Ureter (tissue), 1 donor: ENCODE data around the gene PPM1B. TPM values are rescaled to one million over a fixed set of nuclear protein-coding genes. Genes with fewer than 3 reads are reported as not detected.
"Not testable (repeated sequence)": the region's sequence is repeated elsewhere in the genome, so short reads cannot be mapped to it uniquely, and the experiment has no call there.

Experiments
- DNase-seq: peaks from one replicate; pipeline ENCODE4 v3.0.0-alpha.2; 2020; ENCODE audit warnings: low spot score
- total RNA-seq: library from RNA; stranded (reverse); gene quantifications from one replicate; pipeline ENCODE4 v1.2.4, GENCODE V29; 2023
- donor health status: DM: yes; HTN: yes; CAD: no.

PPM1B gene
- 54.8 TPM for total RNA-seq

DNA sequence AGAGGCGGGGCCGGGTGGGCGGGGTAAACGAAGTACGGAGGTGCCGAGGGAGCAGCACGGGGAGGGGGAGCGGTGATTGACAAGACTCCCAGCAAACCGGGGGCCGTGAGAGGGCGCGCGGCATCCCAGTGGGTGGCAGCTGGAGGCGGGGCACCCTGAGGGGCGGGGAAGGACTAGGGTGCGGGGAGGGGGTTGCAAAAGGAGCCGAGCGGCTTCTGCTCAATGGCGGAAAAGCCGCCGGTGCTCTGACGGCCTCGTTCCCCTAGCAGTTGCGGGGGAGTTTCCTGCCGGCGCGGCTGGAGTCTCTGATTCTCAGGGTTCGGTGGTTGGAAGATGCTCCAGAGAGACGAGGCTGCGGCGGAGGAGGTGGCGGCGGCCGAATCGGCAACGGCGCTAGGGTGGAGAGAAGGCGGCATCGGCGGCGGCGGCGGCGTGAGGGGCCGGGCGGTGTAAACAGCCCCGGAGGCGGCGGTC, at the start of gene PPM1B:
Gene PPM1B, plus strand, starts transcription at position 195 of the 474 bp plus-strand sequence. CDS start 32,325 bp downstream, outside the sequence.
- no peak for DNase-seq

DNA sequence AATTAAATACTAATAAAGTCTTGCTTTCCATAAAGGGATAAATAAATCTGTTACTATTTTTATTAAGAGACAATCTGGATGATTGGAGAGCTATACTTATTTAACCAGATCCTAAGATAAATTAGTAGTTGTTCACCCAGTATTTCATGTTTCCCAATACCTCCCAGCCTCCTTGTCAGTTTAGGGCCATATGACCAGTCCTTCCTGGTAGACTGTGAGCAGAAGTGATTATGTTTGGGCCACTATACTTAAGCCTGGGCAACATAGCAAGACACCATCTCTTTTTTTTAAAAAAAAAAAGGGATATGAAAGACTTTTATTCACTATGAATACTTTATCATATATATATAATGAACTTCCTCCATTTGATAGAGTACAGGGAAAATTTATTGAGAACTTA, 48.8 kb upstream of the PPM1B start:
- DNase-seq, result no peak

DNA sequence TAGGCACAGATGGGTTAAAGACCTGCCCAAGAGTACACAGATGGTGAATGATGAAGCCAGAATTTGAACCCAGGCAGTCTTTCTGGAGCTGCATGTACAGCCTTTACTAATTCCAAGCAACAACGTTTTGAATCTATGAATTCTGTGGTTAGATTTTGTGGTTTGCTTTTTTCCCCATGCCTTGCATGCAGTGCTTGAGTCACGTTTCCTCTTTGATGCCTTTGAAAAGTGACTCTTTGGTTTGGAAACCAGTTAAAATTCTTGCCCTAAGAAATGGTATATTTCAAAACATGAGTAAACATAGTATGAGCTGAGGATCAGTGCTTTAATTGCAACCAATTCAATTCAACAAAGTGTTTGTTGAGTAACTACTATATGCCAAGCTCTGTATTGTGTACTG, 48.2 kb upstream of the PPM1B start:
- no peak for DNase-seq

DNA sequence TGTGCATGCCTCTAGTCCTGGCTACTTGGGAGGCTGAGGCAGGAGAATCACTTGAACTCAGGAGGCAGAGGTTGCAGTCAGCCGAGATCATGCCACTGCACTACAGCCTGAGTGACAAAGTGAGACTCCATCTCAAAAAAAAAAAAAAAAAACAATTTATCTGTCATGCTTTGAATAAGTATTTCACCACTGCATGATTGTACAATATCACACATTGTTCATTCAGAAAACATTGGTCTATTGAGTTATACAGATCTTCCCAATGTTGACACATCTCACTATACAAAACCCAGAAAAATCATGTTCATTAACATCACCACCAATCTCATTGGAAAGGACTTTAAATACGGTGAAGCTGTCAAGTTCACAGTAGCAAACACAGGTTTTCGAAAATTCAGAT, 46.8 kb upstream of the PPM1B start:
- DNase-seq, result no peak

DNA sequence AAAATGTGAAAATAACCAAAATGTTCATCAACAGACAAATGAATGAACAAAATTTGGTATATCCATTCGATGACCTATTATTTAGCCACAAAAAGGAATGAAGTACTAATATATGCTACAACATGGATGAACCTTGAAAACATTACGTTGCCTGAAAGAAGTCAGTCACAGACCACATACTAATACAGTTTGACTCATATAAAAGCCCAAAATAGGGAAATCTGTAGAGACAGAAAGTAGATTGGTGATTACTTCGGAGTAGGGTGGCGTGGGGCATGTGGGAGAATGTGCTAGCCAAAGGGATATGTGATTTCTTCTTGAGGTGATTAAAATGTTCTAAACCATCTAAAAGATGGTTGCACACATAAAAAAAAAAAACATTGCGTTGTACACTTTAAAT, 44.2 kb upstream of the PPM1B start:
- no peak for DNase-seq

DNA sequence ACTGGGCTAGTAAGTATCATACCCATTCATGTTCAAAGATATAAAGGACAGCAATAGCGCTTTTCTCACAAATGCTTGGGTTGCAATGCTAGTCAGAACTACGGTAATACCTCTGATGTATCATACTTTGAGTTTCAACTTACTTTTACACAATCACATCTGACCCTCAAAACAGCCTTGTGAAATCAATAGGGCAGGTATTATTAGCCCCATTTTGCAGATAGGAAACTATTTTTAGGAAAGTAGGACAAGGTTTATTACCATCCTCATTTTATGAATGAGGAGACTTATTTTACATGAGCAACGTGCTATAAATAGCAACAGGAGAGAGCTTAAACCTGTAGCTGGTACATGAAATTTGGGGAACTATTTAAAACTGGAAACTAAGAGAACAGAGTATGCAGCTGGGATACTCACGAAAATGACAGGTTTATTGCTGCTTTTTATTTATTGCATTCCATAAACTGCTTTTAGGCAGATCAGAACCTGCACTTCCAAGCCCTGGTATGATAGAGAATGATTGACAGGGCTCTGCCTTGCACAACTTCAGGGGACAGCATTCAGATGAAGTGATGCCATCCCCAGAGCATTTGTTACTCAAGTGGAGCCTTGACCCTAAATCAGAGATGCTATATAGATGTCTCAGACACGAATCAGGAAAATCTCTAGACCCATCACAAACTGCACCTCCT, 42.4 kb upstream of the PPM1B start:
- DNase-seq, result no peak

DNA sequence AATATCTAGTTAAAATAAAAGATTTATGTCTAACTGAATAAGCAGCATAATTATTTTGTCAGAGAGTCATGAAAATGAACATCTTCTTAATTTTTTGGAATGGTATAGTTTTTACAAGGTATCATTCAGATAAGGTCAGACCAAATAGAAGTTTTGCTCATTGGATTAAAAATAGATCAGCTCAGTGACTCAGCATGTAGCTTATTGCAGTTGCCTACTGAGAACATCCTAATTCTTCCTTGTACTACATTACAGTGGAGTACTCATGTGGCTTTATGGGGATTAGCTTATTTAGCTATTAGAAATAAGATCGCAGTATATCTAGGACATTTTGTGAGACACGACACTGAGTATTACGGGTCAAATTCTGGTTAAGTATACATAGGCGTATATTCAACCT, 38.2 kb upstream of the PPM1B start:
- DNase-seq, result no peak

DNA sequence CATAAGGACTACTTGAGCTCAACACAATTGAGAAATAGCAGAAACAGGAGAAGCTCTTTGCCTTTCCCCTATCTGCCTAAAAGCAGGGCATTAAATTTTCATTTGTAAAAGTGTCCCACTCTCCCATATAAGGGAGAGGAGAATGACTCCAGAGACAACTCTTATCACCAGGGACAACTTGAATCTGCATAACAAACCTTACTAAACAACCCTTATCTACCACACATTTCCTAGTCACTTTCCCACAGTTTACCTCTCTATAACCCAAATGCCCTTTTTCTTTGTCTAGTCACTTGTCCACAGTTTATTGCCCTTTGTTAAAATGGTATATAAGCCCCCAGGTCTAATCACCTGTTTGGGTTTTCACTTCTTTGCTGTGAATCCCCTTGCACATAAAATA, 37.5 kb upstream of the PPM1B start:
- DNase-seq, result no peak

DNA sequence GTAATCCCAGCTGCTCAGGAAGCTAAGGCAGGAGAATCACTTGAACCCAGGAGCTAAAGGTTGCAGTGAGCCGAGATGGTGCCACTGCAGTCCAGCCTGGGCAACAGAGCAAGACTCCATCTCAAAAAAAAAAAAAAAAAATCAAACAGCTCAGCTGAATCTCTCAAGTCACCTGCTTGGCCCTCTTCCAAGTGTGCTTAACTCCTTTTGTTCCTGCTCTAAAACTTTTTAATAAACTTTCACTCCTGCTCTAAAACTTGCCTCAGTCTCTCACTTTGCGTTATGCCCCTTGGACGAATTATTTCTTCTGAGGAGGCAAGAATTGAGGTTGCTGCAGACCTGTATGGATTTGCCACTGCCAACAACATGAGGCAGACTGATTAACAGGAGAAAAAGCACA, 35.1 kb upstream of the PPM1B start:
- not testable (repeated sequence) for DNase-seq

DNA sequence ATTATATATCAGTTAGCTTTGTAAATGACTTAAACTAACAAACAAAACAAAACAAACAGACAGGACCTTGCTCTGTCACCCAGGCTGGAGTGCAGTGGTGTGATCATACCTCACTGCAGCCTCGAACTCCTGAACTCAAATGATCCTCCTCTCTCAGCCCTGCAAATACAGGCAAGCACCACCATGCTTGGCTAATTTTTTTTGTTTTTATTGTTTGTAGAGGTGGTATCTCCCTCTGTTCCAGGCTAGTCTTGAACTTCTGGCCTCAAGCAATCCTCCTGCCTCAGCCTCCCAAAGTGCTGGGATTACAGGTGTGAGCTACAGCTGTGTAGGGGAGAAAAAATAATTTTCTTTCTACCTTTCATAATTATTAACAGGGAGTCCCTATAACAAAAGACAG, 33.8 kb upstream of the PPM1B start:
- DNase-seq, result no peak

DNA sequence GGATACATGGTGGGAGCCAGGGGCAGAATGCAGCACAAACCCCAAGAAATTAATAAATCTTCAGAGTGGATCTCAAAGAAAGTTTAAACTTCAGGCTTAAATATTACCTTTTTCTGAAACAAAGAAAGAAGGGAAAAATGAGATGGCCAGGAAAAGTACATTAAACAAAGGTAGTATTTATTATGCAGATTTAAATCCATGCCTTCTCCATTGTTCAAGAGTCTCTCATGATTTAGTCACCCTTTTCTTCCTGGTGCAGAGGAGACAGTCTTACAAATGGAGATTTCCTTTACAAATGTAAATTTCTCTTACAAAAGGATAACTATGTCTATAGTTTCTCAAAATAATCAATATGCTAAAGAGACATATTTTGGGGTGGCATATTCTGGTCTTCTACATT, 33.4 kb upstream of the PPM1B start:
- no peak for DNase-seq

DNA sequence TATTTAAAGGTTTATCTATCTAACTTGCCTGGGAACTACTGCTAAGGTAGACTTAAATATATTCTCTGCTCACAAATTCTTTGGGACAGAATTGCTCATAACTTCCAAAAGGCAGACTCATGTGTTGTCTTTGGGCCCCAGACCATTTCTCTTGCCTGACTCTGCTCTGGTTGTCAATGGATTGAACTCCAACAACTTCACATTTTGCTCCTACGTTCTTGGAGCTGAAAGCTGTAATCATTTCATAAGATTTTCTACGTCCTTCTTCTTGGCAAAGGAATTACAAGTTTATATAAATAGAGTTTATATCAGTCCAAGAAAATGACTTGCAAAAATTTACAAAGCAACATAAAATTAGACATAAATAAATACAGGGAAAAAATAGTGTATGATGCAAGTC, 32.9 kb upstream of the PPM1B start:
- no peak for DNase-seq

DNA sequence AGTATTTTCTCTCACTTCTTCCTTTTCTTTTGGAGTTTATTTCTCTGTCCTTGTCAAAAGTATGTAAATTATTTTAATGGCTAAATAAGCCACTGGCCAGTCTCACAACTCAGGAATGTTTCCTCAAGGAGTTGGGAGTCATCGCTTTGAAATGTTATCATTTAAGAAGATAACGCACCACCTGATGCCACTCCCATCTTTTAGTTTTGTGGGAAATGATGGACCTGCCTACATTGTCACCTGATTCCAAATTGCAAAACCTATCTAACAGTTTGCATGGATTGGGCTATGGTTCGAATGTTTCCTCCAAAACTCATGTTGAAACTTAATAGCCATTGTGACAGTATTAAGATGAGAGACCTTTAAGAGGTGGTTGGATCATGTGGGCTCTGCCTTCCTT, 32.4 kb upstream of the PPM1B start:
- no peak for DNase-seq

DNA sequence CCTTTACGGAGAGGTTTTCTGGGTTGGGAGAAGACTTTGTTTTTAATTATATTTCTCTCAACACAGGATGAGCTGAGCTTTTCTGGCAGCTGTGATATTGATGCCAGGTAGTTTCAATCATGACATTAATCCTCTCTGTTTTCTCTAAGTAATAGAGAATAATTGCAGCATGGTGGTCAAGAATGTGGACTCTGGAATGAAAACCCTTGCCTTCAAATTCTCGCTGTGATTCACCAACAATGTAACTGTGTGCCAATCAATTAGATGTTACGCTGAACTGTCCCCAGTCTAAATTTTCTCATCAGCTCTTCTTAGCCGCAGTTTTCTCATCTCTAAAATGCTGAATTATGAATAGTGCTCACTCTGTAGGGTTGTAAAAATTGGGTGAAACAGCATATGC, 31.6 kb upstream of the PPM1B start:
- no peak for DNase-seq

DNA sequence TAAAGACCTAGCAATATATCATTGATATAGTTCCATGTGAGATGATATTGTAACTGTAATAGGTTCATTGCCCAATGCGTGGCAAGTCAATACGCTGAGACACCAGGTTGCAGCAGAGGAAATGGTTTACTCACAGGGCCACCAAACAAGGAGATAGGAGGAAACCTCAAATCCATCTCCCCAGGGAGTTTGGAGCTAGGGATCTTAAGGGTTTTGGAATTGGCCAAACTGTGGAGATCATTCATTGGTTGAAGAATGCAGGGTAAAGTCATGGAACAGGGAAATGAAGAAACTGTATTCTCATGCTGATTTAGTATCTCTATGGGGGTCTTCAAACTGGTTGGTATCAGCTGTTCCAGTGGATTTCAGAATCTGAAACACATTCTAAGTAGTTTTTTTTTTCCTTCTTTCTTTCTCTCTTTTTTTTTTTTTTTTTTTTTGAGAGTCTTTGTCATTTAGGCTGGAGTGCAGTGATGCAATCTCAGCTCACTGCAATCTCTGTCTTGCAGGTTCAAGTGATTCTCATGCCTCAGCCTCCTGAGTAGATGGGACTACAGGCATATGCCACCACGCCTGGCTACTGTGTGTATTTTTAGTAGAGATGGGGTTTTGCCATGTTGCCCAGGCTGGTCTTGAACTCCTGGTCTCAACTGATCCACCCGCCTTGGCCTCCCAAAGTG, 30.7 kb upstream of the PPM1B start:
- DNase-seq, result no peak

DNA sequence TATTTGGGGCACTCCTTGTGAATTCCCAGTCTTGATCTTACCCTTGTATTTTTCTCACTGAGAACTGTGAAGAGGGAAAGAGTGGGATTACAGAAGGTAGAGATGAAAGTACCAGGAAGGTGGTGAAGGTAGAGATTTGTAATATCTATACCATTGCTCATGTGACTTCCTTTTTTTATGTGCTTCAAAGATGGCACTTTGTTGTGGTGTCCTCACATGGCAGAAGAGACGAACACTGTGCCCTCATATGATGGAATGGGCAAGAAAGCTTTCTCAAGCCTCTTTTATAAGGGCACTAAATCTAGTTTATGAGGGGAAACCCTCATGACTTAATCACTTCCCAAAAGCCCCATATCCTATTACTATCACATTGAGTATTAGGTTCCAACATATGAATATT, 28.9 kb upstream of the PPM1B start:
- no peak for DNase-seq

DNA sequence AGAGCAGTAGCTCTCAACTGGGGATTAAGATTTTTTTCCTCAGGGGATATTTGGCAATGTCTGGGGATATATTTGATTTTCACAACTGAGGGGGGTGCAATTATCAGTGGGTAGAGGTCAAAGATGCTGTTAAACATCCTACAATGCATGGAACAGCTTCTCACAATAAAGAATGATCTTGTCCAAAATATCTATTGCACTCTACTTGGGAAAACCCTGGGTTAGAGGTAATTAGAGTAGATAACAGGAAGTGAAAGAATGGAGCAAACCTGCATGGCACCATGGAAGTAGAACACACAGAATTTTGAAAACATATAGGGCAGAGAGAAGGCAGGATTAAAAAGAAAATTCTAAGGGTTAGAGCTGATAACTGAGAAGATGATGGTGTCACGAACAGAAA, 26.4 kb upstream of the PPM1B start:
- no peak for DNase-seq

DNA sequence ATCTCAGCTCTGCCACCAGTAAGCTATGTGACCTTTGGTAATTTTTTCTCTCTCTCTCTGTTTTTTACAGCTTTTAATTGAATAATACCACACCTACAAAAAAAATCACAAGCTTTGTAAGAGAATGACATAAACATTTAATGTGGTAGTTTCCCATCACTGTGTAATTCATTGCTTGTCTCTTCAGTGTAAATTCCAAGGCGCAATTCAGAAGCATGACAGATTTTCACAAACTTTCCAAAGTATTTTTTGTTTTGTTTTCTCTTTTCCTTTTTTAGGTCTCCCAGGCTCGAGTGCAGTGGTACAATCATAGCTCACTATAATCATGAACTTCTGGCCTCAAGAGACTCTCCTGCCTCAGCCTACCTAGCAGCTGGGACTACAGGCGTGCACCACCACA, 25.0 kb upstream of the PPM1B start:
- DNase-seq, result no peak

DNA sequence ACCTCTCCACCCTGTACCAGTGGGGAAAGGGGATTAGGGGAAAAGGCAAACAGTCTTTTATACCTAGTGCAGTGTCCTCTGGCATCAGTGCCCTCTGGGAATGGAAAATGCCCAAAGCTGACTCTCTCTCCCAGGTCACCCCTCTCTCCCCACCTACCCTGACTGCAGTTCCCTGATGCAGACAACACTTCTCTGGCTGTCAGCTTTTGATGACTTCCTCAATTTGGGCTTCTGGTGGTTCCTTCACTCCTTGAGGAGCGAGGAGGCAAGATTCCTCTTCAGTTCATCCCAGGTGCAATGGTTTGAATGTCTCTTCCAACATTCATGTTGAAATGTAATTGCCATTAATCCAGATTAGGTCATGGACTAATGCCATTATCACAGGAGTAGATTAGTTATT, 19.7 kb upstream of the PPM1B start:
- DNase-seq, result no peak

DNA sequence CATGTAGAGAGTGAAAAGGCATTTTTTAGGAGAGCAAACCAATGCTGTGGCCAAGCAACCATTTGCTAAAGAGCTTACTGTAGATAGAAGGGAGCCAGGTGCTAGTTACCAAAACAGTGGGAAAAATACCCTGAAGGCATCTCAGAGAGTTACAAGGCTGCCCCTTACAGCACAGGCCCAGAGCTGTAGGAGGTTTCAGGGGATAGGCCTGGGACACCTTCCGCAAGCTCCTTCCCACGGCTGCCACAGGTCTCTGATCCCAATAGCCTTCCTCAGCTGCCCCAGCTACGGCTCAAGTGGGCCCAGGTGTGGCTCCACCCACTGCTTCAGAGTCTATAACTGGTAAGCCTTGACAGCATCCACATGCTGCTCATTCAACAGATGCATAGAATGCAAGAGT, 18.2 kb upstream of the PPM1B start:
- DNase-seq, result no peak

DNA sequence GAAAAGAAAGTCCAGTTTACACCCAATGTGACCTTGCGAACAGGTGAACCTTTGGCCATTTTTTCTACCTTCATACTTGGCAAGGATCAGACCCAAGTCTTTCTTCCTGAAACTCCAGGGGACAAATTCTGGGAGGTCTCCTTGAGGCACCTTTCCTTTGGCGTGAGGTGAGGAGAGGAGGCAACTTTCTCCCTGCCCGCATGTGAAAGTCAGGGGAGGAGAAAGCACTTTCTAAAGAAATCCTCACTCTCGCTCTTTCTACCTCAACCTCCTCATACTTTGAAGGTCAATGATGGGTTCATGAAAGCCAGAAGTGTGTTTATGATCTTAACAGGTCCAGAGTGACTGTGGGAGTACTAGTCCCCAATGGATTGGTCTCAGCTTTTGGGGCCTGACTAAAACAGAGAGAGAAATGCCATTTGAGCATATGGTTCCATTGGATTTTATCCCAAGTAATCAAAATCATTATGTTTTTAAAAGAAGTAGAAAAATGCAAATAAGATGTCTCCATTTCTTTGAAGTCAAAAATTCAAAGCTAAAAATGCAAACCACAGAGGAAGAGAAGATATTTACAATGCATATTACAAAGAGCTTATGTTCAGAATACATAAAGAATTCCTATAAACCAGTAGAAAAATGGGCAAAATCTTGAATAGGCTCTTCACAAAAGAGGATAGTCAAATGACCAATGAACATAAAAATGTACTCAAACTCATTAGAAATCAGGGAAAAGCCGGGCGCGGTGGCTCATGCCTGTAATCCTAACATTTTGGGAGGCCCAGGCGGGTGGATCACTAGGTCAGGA, 15.6 kb upstream of the PPM1B start:
- no peak for DNase-seq

DNA sequence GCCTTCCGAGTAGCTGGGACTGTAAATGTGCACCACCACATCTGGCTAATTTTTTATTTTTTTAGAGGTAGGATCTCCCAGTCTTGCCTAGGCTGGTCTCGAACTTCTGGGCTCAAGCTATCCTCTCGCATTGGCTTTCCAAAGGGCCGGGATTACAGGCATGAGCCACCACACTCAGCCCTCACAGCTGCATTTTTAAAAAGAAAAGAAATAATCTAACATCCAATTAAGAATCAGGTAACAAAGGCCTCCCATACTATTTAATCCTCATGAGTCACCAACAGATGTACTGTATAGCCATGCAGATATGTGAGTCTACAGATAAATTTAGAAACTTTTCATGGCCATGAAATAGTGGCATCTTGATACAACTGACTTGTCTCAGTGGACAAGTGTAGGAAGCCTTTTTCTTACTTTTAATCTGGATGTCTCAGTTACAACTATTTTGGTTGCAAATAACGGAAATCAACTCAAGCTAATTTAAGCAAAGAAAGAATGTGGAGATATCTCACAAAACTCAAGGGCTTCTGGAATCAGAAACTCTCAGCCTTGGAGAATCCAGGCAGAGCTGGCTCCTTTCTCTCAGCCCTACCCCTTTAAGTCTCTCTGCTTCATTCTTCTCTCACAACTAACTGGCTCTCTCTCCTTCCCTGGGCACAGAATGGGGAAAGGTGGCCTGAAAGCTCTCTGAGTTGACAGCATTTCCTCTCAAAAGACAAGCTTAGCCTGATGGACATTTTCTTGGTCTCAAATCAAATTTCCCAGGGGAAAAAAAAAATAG, 12.8 kb upstream of the PPM1B start:
- no peak for DNase-seq
